Measurements from ENCODE around the gene PASK. TPM values are rescaled to one million over a fixed set of nuclear protein-coding genes. Genes with fewer than 3 reads are reported as not detected.

The PASK gene
- total and polyA plus RNA-seq, 2 of the 4 experiments (the other 2 are of a cell fraction), result 4.1 TPM

DNA sequence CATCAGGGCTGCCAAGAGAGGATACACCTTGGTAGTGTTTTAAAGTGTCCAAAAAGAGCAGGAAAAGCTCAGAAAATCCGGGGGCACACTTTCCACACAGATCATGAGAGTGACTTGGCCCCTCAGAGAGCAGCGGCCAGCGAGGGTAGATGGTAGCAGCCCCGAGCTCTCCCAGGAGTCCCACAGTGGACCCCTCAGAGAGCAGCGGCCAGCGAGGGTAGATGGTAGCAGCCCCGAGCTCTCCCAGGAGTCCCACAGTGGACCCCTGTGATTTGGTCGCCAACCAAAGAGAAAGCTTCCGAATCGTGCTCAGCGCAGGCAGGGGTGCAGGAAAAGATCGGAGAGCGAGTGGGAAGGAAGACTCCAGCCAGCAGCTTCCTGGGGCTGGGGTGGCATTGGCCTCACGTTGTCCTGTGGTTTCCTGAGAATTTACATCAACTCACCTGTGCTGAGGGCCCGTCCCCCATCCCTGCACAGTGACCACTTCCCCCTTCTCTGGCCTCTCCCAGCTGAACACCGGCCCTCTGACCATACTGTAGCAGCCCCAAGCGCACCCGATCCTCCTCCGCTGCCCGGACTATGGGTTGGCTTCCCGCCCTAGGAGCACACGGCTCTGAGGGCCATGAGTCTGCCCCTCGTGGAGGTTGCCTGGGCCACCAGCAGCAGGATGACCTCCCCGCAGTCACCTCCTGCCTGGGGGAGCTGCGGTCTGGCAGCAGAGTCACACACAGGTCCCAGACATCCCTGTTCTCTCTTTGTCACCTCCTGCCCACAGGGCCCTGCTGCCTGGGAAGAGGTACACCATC, 80.9 kb downstream of the PASK start (continued):
- no peak for TF ChIP-seq RCOR1 (IDR thresholded peaks at IDR 0.05; ENCODE audit: insufficient replicate concordance, low read length)

DNA sequence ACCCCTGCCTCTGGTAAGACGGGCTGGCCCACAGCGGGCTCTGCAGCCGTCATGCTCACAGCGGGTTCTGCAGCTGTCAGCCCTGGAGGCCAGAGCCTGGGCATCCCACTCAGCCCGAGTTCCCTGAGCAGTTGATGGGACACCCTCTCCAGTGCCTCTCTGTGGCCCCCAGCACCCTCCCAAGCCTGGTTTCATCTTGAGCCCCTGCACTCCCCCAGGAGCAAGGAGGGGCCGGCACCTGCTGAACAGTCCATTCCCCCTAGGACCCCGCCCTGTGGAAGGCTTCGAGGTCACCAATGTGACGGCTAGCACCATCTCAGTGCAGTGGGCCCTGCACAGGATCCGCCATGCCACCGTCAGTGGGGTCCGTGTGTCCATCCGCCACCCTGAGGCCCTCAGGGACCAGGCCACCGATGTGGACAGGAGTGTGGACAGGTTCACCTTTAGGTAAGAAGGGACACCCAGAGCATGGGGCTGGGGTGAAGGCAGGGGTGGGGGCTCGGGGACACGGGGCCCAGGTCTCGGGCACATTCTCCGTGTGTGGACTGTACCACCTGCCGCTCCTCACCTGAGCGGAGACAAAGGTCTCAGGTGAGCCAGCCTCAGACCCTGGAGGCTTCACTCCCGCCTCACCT, 81.7 kb downstream of the PASK start:
- ChIA-PET CTCF (interaction anchor here (0.6 kb wide), 1 partner anchor 202 kb away, joined by 4 read pairs; no protein-coding TSS in a partner anchor), POLR2A (ENCODE audit: unreplicated experiment) (no interaction called here)
- Histone ChIP-seq H3K4me2 (ENCODE audit: low read depth, low read length) (no peak overlapping the region), H2BK20ac (ENCODE audit: low read depth, low read length) (no peak overlapping the region), H2BK15ac (ENCODE audit: low read depth, low read length) (no peak overlapping the region), H3K9me1 (ENCODE audit: insufficient read depth, low read length) (no peaks in the 10 kb centered on the region), H4K91ac (ENCODE audit: insufficient read depth, low read depth, low read length) (no peak overlapping the region), H3K9me3 (ENCODE audit: control insufficient read depth, insufficient read depth, low read length) (no peaks in the 10 kb centered on the region), H3K27me3 (ENCODE audit: control insufficient read depth, insufficient read depth, low read length) (no peaks in the 10 kb centered on the region), H3K36me3 (ENCODE audit: control insufficient read depth, insufficient read depth, low read length) (peaks cover 39% of the 10 kb centered on the region; the same call in 1 of the 2 replicates), H2BK5ac (ENCODE audit: low read depth, low read length, poor library complexity, severe bottlenecking) (no peak overlapping the region), H3K9ac (ENCODE audit: low read depth, low read length) (no peak overlapping the region), H3K27ac (ENCODE audit: insufficient read depth, low read length) (no peak overlapping the region), H2BK120ac (ENCODE audit: low read depth, low read length) (no peak overlapping the region), H2AFZ (replicated peaks; ENCODE audit: low read length, poor library complexity) (no peak overlapping the region), H3K23ac (ENCODE audit: low read depth, low read length) (no peak overlapping the region), H4K8ac (ENCODE audit: low read depth in 2 of 2, low read length in 2 of 2) (no peak overlapping the region), H3K79me1 (ENCODE audit: low read depth in 1 of 2, low read length in 2 of 2) (no peaks in the 10 kb centered on the region), H2AK5ac (ENCODE audit: low read depth, low read length) (no peak overlapping the region), H3K4me3 (ENCODE audit: insufficient read depth, low read depth, low read length) (no peak overlapping the region), H3K4me1 (ENCODE audit: control insufficient read depth, insufficient read depth, low read length) (no peaks in the 10 kb centered on the region), H2AK9ac (replicated peaks; ENCODE audit: low read depth, low read length, poor library complexity) (no peak overlapping the region), H4K5ac (ENCODE audit: low read depth, low read length) (no peak overlapping the region), H3K4ac (ENCODE audit: low read depth, low read length) (no peak overlapping the region), H3K18ac (ENCODE audit: low read depth, low read length) (no peak overlapping the region), H3K14ac (replicated peaks; ENCODE audit: low read depth, low read length) (no peak overlapping the region), H4K20me1 (ENCODE audit: insufficient read depth, low read length) (no peaks in the 10 kb centered on the region), H3K56ac (ENCODE audit: extremely low read depth, insufficient read depth, low read length) (no peak overlapping the region)
- dilution Hi-C loops (cut with HindIII; ENCODE audit: low sequenced_read_pairs, unreplicated experiment), result no loop called here
- in situ Hi-C loops (cut with MboI; ENCODE audit: low sequenced_read_pairs), result no loop called here
- intact Hi-C loops (cut with micrococcal nuclease), result no loop called here
- ATAC-seq (ENCODE audit: low read depth), result no peak
- WGBS, 2 experiments (ENCODE audit: extremely low coverage in 2 of 2, insufficient read length in 1 of 2), result 91% methylated on average over 10 of the region's 21 CpGs; no CpG with 5 or more reads in 1 of the 2 experiments
- DNase-seq, result no peak
- no TSS peak for BruUV-seq (replicated peaks)
- TF ChIP-seq SMC3 (IDR thresholded peaks at IDR 0.05; ENCODE audit: low read depth, low read length) (no peak), CEBPB (IDR thresholded peaks at IDR 0.05; ENCODE audit: low read depth, low read length) (no peak), POLR2A (IDR thresholded peaks at IDR 0.05; ENCODE audit: low read depth, low read length) (no peak), MAZ (IDR thresholded peaks at IDR 0.05; ENCODE audit: borderline replicate concordance, low read depth, low read length) (no peak), RFX5 (IDR thresholded peaks at IDR 0.05; ENCODE audit: low read depth, low read length) (no peak), FOS (IDR thresholded peaks at IDR 0.05; ENCODE audit: low read depth, low read length) (no peak), RCOR1 (IDR thresholded peaks at IDR 0.05; ENCODE audit: insufficient replicate concordance, low read length) (no peak), NFE2L2 (IDR thresholded peaks at IDR 0.05; ENCODE audit: low read depth, low read length) (no peak), MAFK (IDR thresholded peaks at IDR 0.05; ENCODE audit: low read depth, low read length) (no peak), RAD21 (IDR thresholded peaks at IDR 0.05; ENCODE audit: low read length) (no peak)
- TF ChIP-seq, protein P1, sequence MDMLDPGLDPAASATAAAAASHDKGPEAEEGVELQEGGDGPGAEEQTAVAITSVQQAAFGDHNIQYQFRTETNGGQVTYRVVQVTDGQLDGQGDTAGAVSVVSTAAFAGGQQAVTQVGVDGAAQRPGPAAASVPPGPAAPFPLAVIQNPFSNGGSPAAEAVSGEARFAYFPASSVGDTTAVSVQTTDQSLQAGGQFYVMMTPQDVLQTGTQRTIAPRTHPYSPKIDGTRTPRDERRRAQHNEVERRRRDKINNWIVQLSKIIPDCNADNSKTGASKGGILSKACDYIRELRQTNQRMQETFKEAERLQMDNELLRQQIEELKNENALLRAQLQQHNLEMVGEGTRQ (IDR thresholded peaks at IDR 0.05; ENCODE audit: low read depth, low read length), result no peak
- TF ChIP-seq, protein P2, sequence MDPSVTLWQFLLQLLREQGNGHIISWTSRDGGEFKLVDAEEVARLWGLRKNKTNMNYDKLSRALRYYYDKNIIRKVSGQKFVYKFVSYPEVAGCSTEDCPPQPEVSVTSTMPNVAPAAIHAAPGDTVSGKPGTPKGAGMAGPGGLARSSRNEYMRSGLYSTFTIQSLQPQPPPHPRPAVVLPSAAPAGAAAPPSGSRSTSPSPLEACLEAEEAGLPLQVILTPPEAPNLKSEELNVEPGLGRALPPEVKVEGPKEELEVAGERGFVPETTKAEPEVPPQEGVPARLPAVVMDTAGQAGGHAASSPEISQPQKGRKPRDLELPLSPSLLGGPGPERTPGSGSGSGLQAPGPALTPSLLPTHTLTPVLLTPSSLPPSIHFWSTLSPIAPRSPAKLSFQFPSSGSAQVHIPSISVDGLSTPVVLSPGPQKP (IDR thresholded peaks at IDR 0.05; ENCODE audit: borderline replicate concordance, low read depth, low read length), result no peak

Data from IMR-90 (cell line).